OCI-LY1 (cell line): Measurements from ENCODE around the gene MCUR1.

Source experiments
- EZH2 ChIP-seq: fragments of 200-600 bp; sonication (generic), shearing (Covaris generic); IDR thresholded peaks from 2 replicates; pipeline ENCODE4 v1.8.0; 2017; ENCODE audit warnings: borderline replicate concordance, mixed run types, mild to moderate bottlenecking, antibody characterized with exemption, low read length, moderate library complexity, mixed read lengths
- TF ChIP-seq, protein P1 (sequence below): fragments of 200-600 bp; sonication (generic), shearing (Covaris generic); IDR thresholded peaks from 2 replicates; pipeline ENCODE4 v1.5.1; 2017; ENCODE audit warnings: mild to moderate bottlenecking, antibody characterized with exemption, low read length, moderate library complexity, mixed read lengths

GRCh38 chr6:13778028-13778427 lies 36.3 kb downstream of the MCUR1 start:
- TF ChIP-seq, protein P1, sequence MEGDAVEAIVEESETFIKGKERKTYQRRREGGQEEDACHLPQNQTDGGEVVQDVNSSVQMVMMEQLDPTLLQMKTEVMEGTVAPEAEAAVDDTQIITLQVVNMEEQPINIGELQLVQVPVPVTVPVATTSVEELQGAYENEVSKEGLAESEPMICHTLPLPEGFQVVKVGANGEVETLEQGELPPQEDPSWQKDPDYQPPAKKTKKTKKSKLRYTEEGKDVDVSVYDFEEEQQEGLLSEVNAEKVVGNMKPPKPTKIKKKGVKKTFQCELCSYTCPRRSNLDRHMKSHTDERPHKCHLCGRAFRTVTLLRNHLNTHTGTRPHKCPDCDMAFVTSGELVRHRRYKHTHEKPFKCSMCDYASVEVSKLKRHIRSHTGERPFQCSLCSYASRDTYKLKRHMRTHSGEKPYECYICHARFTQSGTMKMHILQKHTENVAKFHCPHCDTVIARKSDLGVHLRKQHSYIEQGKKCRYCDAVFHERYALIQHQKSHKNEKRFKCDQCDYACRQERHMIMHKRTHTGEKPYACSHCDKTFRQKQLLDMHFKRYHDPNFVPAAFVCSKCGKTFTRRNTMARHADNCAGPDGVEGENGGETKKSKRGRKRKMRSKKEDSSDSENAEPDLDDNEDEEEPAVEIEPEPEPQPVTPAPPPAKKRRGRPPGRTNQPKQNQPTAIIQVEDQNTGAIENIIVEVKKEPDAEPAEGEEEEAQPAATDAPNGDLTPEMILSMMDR, result no peak
- no peak for TF ChIP-seq EZH2
